Measurements from ENCODE around the gene PLIN5. TPM values are rescaled to one million over a fixed set of nuclear protein-coding genes. Genes with fewer than 3 reads are reported as not detected.
"Not testable (repeated sequence)": the region's sequence is repeated elsewhere in the genome, so short reads cannot be mapped to it uniquely, and the experiment has no call there.

PLIN5 gene
- total RNA-seq, 1 donor from 2014 or later = 7.5 TPM

- no peak for DNase-seq
These were observed 33.9 kb upstream of the PLIN5 start for GRCh38 chr19:4568886-4569285.

- DNase-seq = no peak
These were observed 32.6 kb upstream of the PLIN5 start for GRCh38 chr19:4567584-4568071.

- no peak for DNase-seq
These were observed 31.5 kb upstream of the PLIN5 start for GRCh38 chr19:4566402-4567051.

GRCh38 chr19:4563562-4563961 is 28.5 kb upstream of the PLIN5 start:
- not testable (repeated sequence) for DNase-seq

GRCh38 chr19:4562085-4562484 is 27.1 kb upstream of the PLIN5 start:
- not testable (repeated sequence) for DNase-seq

- DNase-seq = no peak
These were observed 24.5 kb upstream of the PLIN5 start, which contains the start of gene SEMA6B for GRCh38 chr19:4559569-4559968. Gene SEMA6B (minus strand): TSS chr19:4559684. CDS start chr19:4558457, 1,227 bp downstream.

- no peak for DNase-seq
These were observed 23.2 kb upstream of the PLIN5 start for GRCh38 chr19:4557971-4558941.

- DNase-seq = no peak
These were observed 22.3 kb upstream of the PLIN5 start for GRCh38 chr19:4557144-4557970.

GRCh38 chr19:4556597-4557127 is 21.6 kb upstream of the PLIN5 start:
- no peak for DNase-seq

- no peak for DNase-seq
These were observed 20.9 kb upstream of the PLIN5 start for GRCh38 chr19:4555657-4556561.

- no peak for DNase-seq
These were observed 19.7 kb upstream of the PLIN5 start for GRCh38 chr19:4554717-4555116.

- no peak for DNase-seq
These were observed 18.8 kb upstream of the PLIN5 start for GRCh38 chr19:4553775-4554174.

- no peak for DNase-seq
These were observed 18.2 kb upstream of the PLIN5 start for GRCh38 chr19:4553092-4553695.

GRCh38 chr19:4552525-4552819 is 17.4 kb upstream of the PLIN5 start:
- no peak for DNase-seq

- DNase-seq = no peak
These were observed 15.5 kb upstream of the PLIN5 start for GRCh38 chr19:4550479-4551050.

- DNase-seq = no peak
These were observed 15.0 kb upstream of the PLIN5 start for GRCh38 chr19:4550018-4550417.

- DNase-seq = no peak
These were observed 13.2 kb upstream of the PLIN5 start for GRCh38 chr19:4548238-4548584.

- DNase-seq = no peak
These were observed 12.5 kb upstream of the PLIN5 start for GRCh38 chr19:4547303-4548237.
